HG02943 (cell line): ENCODE measurements around the gene ZBTB3.
"Not testable (repeated sequence)": the region's sequence is repeated elsewhere in the genome, so short reads cannot be mapped to it uniquely, and the experiment has no call there.

ENCODE experiments used
- ATAC-seq: cut with Tn5 transposase; IDR thresholded peaks from one replicate; pipeline ENCODE4 v1.9.1; 2021; ENCODE audit warnings: mild to moderate bottlenecking, low read depth, moderate library complexity; ENCODE audit not compliant: unreplicated experiment

The ZBTB3 gene

DNA sequence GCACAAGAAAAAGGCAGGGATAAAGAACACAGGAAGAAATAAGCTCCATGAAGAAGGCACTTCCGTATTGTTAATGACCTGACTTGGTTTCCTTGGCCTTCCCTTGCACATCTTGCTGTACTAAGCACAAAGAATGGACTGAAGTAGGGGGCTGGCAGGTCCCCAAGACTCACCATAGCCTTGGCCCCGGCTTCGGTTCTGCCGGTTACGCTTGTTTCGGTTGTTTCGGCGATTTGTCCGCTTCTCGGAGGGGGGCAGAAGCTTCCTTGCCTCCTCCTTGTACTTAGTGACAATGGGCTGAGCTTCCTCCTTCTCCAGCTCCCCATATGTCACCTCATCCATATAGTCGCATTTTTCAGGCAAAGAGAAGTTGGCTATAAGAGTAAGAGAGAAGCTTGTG is 37.1 kb downstream of the ZBTB3 start:
- ATAC-seq: no peak

- ATAC-seq: no peak
Measured at GRCh38 chr11:62716206-62716605, 37.8 kb downstream of the ZBTB3 start.

- no peak for ATAC-seq
Measured at GRCh38 chr11:62715150-62716130, 38.5 kb downstream of the ZBTB3 start.

GRCh38 chr11:62713343-62713742 is 40.6 kb downstream of the ZBTB3 start:
- ATAC-seq: no peak

- ATAC-seq: no peak
Measured at GRCh38 chr11:62712861-62713260, 41.1 kb downstream of the ZBTB3 start.

- no peak for ATAC-seq
Measured at GRCh38 chr11:62712276-62712812, 41.6 kb downstream of the ZBTB3 start.

- peak; percentile 7 for ATAC-seq
Measured at GRCh38 chr11:62710001-62710345, 44.0 kb downstream of the ZBTB3 start.

DNA sequence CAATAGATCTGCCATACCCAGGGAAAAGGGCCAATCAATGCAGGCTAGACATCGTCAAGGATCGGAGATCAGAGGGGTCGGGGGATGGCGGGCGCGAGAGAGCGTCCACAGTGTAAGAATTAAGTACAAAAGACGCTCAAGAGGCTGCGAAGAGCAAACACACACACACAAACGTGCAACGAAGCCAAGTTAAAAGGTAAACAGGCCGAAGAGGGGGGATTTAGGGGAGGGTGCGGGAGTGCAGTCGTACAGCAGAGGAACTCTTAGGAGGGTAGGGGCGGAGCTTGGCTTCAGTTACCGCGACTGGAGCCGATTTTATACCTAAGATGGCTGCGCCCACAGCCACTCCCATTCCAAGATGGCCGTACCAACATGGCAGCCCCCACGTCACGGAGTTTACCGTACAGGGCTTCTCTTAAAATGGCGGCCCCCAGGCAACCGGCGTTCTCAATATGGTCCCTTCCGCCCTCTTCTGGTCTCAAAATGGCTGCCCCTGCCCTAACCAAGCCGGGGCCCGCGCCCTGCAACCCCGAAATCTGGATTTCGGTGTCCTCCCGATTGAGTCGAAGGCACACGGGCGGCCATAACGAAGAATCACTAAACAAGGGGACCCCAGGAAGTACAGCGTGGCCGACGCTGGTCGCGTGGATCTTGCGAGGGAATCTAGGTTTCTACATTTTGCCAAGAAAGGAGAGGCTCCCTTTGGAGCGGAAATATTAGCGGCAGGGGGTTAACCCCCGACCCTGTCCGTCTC is 44.5 kb downstream of the ZBTB3 start:
- ATAC-seq: peak; percentile 70

GRCh38 chr11:62708793-62709192 is 45.2 kb downstream of the ZBTB3 start:
- no peak for ATAC-seq

DNA sequence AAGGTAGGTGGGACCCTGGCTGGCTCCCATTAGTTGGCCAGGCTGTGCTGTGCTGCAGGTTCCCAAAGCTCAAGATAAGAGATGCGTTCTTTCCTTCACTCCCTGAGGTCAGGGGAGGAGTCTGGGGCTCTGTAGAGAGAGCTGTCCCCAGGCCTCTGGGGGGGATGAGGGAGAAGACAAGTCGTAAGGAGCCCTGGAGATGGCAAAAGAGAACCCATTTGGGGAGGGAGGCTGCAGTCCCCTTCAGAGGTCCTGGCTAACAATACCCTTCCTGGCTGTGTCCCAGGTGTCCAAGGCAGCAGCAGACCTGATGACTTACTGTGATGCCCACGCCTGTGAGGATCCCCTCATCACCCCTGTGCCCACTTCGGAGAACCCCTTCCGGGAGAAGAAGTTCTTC is 45.6 kb downstream of the ZBTB3 start:
- no peak for ATAC-seq

DNA sequence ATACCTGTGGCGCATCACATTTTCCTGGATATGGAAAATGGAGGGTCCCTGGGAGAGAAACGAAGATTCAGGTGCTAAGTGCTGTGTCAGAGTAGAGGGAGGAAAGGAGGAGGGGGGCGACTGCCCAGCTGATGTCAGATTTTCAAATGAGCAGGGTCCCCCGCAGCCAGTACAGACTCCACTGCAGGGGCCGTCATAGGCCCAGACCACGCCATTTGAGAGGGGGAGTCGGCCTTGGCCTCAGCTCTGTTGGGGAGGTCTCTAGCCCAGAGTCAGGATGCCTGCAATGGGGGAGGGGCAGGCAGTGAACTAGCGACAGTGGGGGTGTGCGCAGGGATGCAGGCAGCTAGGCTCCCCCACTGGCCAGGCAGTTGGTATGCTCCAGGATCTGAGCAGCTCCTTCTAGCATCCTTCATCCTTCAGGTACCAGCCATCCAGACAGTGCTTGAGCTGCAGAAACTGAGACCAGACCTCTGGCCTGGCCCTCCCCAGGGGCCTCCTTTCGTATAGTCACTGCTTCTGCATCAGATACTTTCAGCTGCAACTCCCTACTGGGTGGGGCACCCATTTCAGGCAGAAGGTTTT is 46.6 kb downstream of the ZBTB3 start, which contains the start of the genes BSCL2 and GNG3:
Gene BSCL2 (minus strand): TSS at position 148 of the 585 bp plus-strand sequence. CDS start 229 bp downstream, outside the sequence.
Gene GNG3 (plus strand): TSS at position 400 of the 585 bp plus-strand sequence. CDS start 620 bp downstream, outside the sequence.
- ATAC-seq: no peak

- ATAC-seq: no peak
Measured at GRCh38 chr11:62706850-62707247, 47.1 kb downstream of the ZBTB3 start.

DNA sequence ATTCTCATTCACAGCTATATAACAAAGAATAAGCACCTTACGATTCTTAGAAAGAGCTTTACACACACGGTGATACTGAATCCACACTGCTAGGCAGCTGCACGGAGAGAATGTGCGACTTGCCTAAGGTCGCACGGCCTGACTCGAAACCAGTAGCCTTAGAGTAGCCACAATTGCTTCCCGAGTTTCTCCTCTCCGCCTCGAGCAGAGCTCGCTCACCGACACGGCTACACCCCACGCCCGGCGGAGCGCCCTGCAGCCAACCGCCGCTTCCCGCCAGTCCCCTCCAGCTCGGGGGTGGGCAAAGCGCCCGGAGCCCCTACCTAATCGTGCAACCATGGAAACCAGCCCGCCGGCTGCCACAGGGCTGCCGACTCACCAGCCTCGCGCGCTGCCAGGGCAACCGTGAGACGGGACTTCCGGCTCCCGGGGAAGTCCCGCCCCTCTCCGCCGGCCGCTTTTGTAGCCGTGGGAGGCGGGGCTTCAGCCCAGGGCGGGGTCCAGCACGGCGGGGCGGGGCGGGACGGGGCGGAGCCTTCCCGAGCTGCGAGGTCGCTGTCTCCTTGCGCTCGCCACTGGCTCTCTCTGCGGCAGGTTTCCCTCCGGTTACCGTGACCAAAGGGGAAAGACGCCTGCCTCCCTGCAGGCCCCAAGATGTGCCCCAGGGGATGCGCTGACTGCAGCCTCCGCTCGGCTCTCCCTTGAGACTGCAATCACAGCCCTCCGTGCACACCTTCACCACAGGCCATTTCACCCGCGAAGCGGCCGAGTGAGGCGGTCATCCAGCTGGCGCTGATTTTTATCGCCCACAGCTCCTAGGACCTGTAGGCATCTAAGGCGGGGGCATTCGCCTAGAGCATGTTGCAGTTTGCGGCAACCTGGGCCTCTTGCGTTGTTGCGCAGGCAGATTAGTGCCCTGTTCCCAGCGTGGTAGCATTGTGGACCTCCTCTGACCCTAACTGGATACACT is 47.8 kb downstream of the ZBTB3 start:
- no peak for ATAC-seq

DNA sequence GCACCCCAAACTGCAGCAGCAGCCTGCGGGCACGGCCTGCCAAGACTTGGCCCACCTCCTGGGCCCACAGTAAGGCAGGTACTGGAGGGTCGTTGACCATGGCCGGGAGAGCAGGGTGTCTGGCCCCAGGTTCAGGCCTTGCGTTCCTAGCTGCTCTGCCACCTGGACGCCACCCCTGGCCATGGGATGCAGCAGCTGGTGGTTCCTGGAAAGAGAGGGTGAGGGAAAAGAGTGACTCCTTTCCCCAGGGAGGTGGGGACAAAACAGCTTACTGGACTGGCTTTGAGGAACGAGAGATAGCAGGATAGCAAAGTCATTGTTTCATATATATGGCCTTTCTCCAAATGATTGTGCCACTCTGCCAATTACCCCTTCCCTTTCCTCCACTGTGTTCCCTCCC is 48.5 kb downstream of the ZBTB3 start:
- no peak for ATAC-seq

- not testable (repeated sequence) for ATAC-seq
Measured at GRCh38 chr11:62703921-62704320, 50.0 kb downstream of the ZBTB3 start.

DNA sequence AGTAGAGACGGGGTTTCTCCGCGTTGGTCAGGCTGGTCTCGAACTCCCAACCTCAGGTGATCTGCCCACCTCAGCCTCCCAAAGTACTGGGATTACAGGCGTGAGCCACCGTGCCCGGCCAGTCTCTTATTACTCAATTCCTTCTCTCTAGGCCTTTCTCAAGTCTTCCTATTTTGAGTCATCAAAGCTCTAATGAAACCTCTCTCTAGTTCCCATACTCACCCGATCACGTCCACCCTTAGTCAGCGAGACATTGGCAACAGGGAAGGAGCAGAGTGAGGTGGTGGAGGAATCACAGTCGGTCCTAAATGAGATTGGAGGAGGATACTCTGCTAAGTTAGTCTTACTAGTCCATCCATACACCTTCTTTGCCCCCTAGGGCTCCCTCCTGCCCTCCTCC is 51.7 kb downstream of the ZBTB3 start:
- ATAC-seq: no peak
